Measurements from ENCODE around the gene DAB1.
A peak's percentile ranks its signal among the peaks of the same experiment; 100 is the strongest.

DAB1 gene

GRCh38 chr1:57265104-57265503 is 158.8 kb downstream of the DAB1 start:
- Histone ChIP-seq H3K4me3 (ENCODE audit: low read depth, low read length) (no peak overlapping the region), H3K27ac (ENCODE audit: extremely low read depth, low read depth, low read length) (no peak overlapping the region), H3K9me3 (ENCODE audit: control insufficient read depth, insufficient read depth, low read depth, low read length) (no peaks in the 10 kb centered on the region), H3K36me3 (ENCODE audit: control insufficient read depth in 2 of 2, insufficient read depth in 1 of 2, low read length in 2 of 2) (no peaks in the 10 kb centered on the region), H3K4me1 (ENCODE audit: control insufficient read depth, insufficient read depth, low read length) (no peaks in the 10 kb centered on the region)
- TF ChIP-seq CTCF (tag by site-specific recombination; IDR thresholded peaks at IDR 0.05) = no peak
- no peak for TF ChIP-seq ZNF223 (tag by site-specific recombination; IDR thresholded peaks at IDR 0.05)
- no peak for TF ChIP-seq ZNF398 (tag by site-specific recombination; IDR thresholded peaks at IDR 0.05)
- ChIA-PET POLR2A (no interaction called here), CTCF (no interaction called here)

GRCh38 chr1:57262472-57262871 is 161.4 kb downstream of the DAB1 start:
- ChIA-PET POLR2A (no interaction called here), CTCF (no interaction called here)
- no peak for TF ChIP-seq ZNF747 (tag by site-specific recombination; IDR thresholded peaks at IDR 0.05)
- TF ChIP-seq ZBTB48 (tag by site-specific recombination; IDR thresholded peaks at IDR 0.05) = no peak
- no peak for TF ChIP-seq ZNF350 (tag by site-specific recombination; IDR thresholded peaks at IDR 0.05)
- no peaks in the 10 kb centered on the region for H3K36me3 ChIP-seq (ENCODE audit: control insufficient read depth in 2 of 2, insufficient read depth in 1 of 2, low read length in 2 of 2)
- no peaks in the 10 kb centered on the region for H3K4me1 ChIP-seq (ENCODE audit: control insufficient read depth, insufficient read depth, low read length)
- H3K9me3 ChIP-seq (ENCODE audit: control insufficient read depth, insufficient read depth, low read depth, low read length) = no peaks in the 10 kb centered on the region
- no peak overlapping the region for H3K27ac ChIP-seq (ENCODE audit: extremely low read depth, low read depth, low read length)
- H3K4me3 ChIP-seq (ENCODE audit: low read depth, low read length) = no peak overlapping the region

- ChIA-PET CTCF (no interaction called here), POLR2A (no interaction called here)
- H3K36me3 ChIP-seq (ENCODE audit: control insufficient read depth in 2 of 2, insufficient read depth in 1 of 2, low read length in 2 of 2) = no peaks in the 10 kb centered on the region
- H3K4me3 ChIP-seq (ENCODE audit: low read depth, low read length) = no peak overlapping the region
- H3K9me3 ChIP-seq (ENCODE audit: control insufficient read depth, insufficient read depth, low read depth, low read length) = no peaks in the 10 kb centered on the region
- H3K4me1 ChIP-seq (ENCODE audit: control insufficient read depth, insufficient read depth, low read length) = no peaks in the 10 kb centered on the region
- H3K27ac ChIP-seq (ENCODE audit: extremely low read depth, low read depth, low read length) = no peak overlapping the region
- TF ChIP-seq ZNF596 (tag by site-specific recombination; IDR thresholded peaks at IDR 0.05) (no peak), ZNF391 (tag by site-specific recombination; IDR thresholded peaks at IDR 0.05; ENCODE audit: borderline replicate concordance, low read depth) (no peak), ZIC2 (tag by site-specific recombination; IDR thresholded peaks at IDR 0.05) (no peak), ZNF837 (tag by site-specific recombination; IDR thresholded peaks at IDR 0.05) (no peak), REST (tag by site-specific recombination; IDR thresholded peaks at IDR 0.05) (peak; percentile 51; the same call in 1 of the 2 replicates), ZNF664 (tag by site-specific recombination; IDR thresholded peaks at IDR 0.05) (no peak), KLF7 (tag by site-specific recombination; IDR thresholded peaks at IDR 0.05; ENCODE audit: borderline replicate concordance) (no peak), SETDB1 (IDR thresholded peaks at IDR 0.05; ENCODE audit: insufficient read length, low read length) (no peak), GLI2 (tag by site-specific recombination; IDR thresholded peaks at IDR 0.05; ENCODE audit: borderline replicate concordance, low read depth) (no peak)
These were observed 165.1 kb downstream of the DAB1 start for GRCh38 chr1:57258557-57259325.
